Small intestine (tissue), 7 donors: ENCODE data around the gene RASA2. TPM values are rescaled to one million over a fixed set of nuclear protein-coding genes. Genes with fewer than 3 reads are reported as not detected.

Experiments used
- DNase-seq, 2 donors: peaks; one replicate each; pipeline versions ENCODE4 v3.0.0 to v3.0.0-alpha.2; 2013
- FAIRE-seq: peaks from 2 replicates; lab custom pipeline; 2012; peaks lifted over from hg19 to GRCh38; lab: Jason Lieb, UNC
- H3K27ac ChIP-seq, 3 donors: one replicate each; pipeline ENCODE4 v1.5.1; 2013; ENCODE audit warnings: low read length in 2 of 3, mild to moderate bottlenecking in 2 of 3, control low read depth in 1 of 3, inconsistent platforms in 1 of 3, low read depth in 1 of 3, moderate library complexity in 1 of 3
- H3K27me3 ChIP-seq, 3 donors: one replicate each; pipeline ENCODE4 v1.6.1; 2013; ENCODE audit warnings: low read length in 3 of 3, inconsistent platforms in 1 of 3; ENCODE audit not compliant: control insufficient read depth in 3 of 3, insufficient read depth in 3 of 3
- H3K36me3 ChIP-seq, 3 donors: one replicate each; pipeline ENCODE4 v1.6.1; 2013; ENCODE audit warnings: low read length in 3 of 3, inconsistent platforms in 1 of 3, low read depth in 1 of 3, mild to moderate bottlenecking in 1 of 3, moderate library complexity in 1 of 3; ENCODE audit not compliant: control insufficient read depth in 3 of 3, insufficient read depth in 2 of 3
- H3K4me1 ChIP-seq, 3 donors: one replicate each; pipeline ENCODE4 v1.6.1; 2013; ENCODE audit warnings: low read length in 2 of 3, inconsistent platforms in 1 of 3, low read depth in 1 of 3, mild to moderate bottlenecking in 1 of 3, moderate library complexity in 1 of 3; ENCODE audit not compliant: control insufficient read depth in 3 of 3, insufficient read depth in 2 of 3
- H3K4me3 ChIP-seq, 3 donors: one replicate each; pipeline ENCODE4 v1.5.1; 2013; ENCODE audit warnings: low read length in 3 of 3, control low read depth in 1 of 3, inconsistent platforms in 1 of 3, low read depth in 1 of 3, mild to moderate bottlenecking in 1 of 3, moderate library complexity in 1 of 3
- H3K9me3 ChIP-seq, 2 donors: one replicate each; pipeline ENCODE4 v1.6.1; 2013; ENCODE audit warnings: low read depth in 1 of 2, low read length in 1 of 2; ENCODE audit not compliant: control insufficient read depth in 2 of 2, insufficient read depth in 1 of 2
- WGBS, 3 donors: extraction: QIAGEN DNeasy Blood & Tissue Kit; methylation state at CpG; one replicate each; pipeline ENCODE4 v1.1.7; 2013; 5-methylcytosine and 5-hydroxymethylcytosine counted together
- polyA plus RNA-seq, 4 donors: library from polyadenylated mRNA; stranded (reverse) in 3 of 4; unstranded in 1 of 4; fragments of 200-250 nt in 3 of 4; fragments of 120-200 nt in 1 of 4; gene quantifications; one replicate each; pipeline versions ENCODE4 v1.2.1 to v1.2.3, GENCODE V29; 2013
- donor health status: healthy with polysubstance abuse.
- donor health status: control.
- donor health status: control.
- donor health status: Bipolar disorder and iron deficiency.
- donor health status: healthy.

RASA2 gene
- polyA plus RNA-seq, 4 donors = 3.8 to 17.1 (median 4.4) TPM

- no peak overlapping the region for H3K27ac ChIP-seq
- H3K4me1 ChIP-seq = no peaks in the 10 kb centered on the region
- peaks cover 0 to 18% (median 0%) of the 10 kb centered on the region in 3 donors for H3K27me3 ChIP-seq
- no peaks in the 10 kb centered on the region for H3K36me3 ChIP-seq
- no peak for FAIRE-seq
- WGBS, 3 donors = 64 to 69% (median 67%) methylated on average over 4 of the region's 4 CpGs
- no peak overlapping the region for H3K4me3 ChIP-seq
- no peak for DNase-seq
- H3K9me3 ChIP-seq = peaks cover 0 to 10% of the 10 kb centered on the region in 2 donors
These were observed 167.0 kb downstream of the RASA2 start for GRCh38 chr3:141653847-141654246.

- Histone ChIP-seq H3K27me3 (peaks cover 0 to 30% (median 0%) of the 10 kb centered on the region in 3 donors), H3K9me3 (peaks cover 0 to 10% of the 10 kb centered on the region in 2 donors), H3K36me3 (no peaks in the 10 kb centered on the region), H3K4me3 (no peak overlapping the region), H3K4me1 (peaks cover 0 to 5% (median 0%) of the 10 kb centered on the region in 3 donors), H3K27ac (no peak overlapping the region)
- 89 to 91% (median 89%) methylated on average over 4 of the region's 4 CpGs for WGBS, 3 donors
- FAIRE-seq (no peak), DNase-seq (no peak)
These were observed 169.0 kb downstream of the RASA2 start for GRCh38 chr3:141655801-141656200.

GRCh38 chr3:141656771-141657170 is 169.9 kb downstream of the RASA2 start:
- FAIRE-seq (no peak), DNase-seq (no peak)
- Histone ChIP-seq H3K4me1 (peaks cover 0 to 5% (median 0%) of the 10 kb centered on the region in 3 donors), H3K4me3 (no peak overlapping the region), H3K27ac (no peak overlapping the region), H3K36me3 (no peaks in the 10 kb centered on the region), H3K9me3 (peaks cover 0 to 10% of the 10 kb centered on the region in 2 donors), H3K27me3 (peaks cover 0 to 33% (median 0%) of the 10 kb centered on the region in 3 donors)
- 73 to 86% (median 74%) methylated on average over 4 of the region's 4 CpGs for WGBS, 3 donors

GRCh38 chr3:141657516-141657915 is 170.7 kb downstream of the RASA2 start:
- H3K27ac ChIP-seq = no peak overlapping the region
- peaks cover 0 to 10% of the 10 kb centered on the region in 2 donors for H3K9me3 ChIP-seq
- peaks cover 0 to 5% (median 0%) of the 10 kb centered on the region in 3 donors for H3K4me1 ChIP-seq
- peaks cover 0 to 33% (median 0%) of the 10 kb centered on the region in 3 donors for H3K27me3 ChIP-seq
- no peak overlapping the region for H3K4me3 ChIP-seq
- no peak for DNase-seq
- no peak for FAIRE-seq
- no peaks in the 10 kb centered on the region for H3K36me3 ChIP-seq

GRCh38 chr3:141659821-141660613 is 173.2 kb downstream of the RASA2 start:
- Histone ChIP-seq H3K4me1 (peaks cover 0 to 5% (median 0%) of the 10 kb centered on the region in 3 donors), H3K36me3 (no peaks in the 10 kb centered on the region), H3K27me3 (peaks cover 0 to 33% (median 0%) of the 10 kb centered on the region in 3 donors), H3K27ac (no peak overlapping the region), H3K9me3 (peaks cover 0 to 10% of the 10 kb centered on the region in 2 donors), H3K4me3 (peak overlapping the region in 2 of 3 donors; percentile 44 to 57)
- peak; percentile 40 to 64 for DNase-seq
- no peak for FAIRE-seq
- WGBS, 3 donors = 2 to 3% (median 3%) methylated on average over 55 to 64 of the region's 64 CpGs

- peaks cover 0 to 10% of the 10 kb centered on the region in 2 donors for H3K9me3 ChIP-seq
- H3K27ac ChIP-seq = no peak overlapping the region
- DNase-seq = peak in 1 of 2 donors; percentile 24
- H3K4me3 ChIP-seq = peak overlapping the region in 2 of 3 donors; percentile 44 to 57
- H3K4me1 ChIP-seq = peaks cover 0 to 5% (median 0%) of the 10 kb centered on the region in 3 donors
- 6 to 30% (median 29%) methylated on average over 9 of the region's 9 CpGs for WGBS, 3 donors
- no peaks in the 10 kb centered on the region for H3K36me3 ChIP-seq
- peaks cover 0 to 33% (median 0%) of the 10 kb centered on the region in 3 donors for H3K27me3 ChIP-seq
- no peak for FAIRE-seq
These were observed 173.8 kb downstream of the RASA2 start for GRCh38 chr3:141660614-141660947.

- Histone ChIP-seq H3K36me3 (no peaks in the 10 kb centered on the region), H3K27ac (no peak overlapping the region), H3K9me3 (peaks cover 0 to 10% of the 10 kb centered on the region in 2 donors), H3K27me3 (peaks cover 0 to 33% (median 0%) of the 10 kb centered on the region in 3 donors), H3K4me1 (peaks cover 0 to 5% (median 0%) of the 10 kb centered on the region in 3 donors), H3K4me3 (no peak overlapping the region)
- FAIRE-seq = no peak
- DNase-seq = no peak
- 82 to 89% (median 87%) methylated on average over 11 of the region's 11 CpGs for WGBS, 3 donors
These were observed 174.7 kb downstream of the RASA2 start for GRCh38 chr3:141661229-141662196.

- WGBS, 3 donors = 60 to 77% (median 71%) methylated on average over 8 of the region's 8 CpGs
- Histone ChIP-seq H3K9me3 (peaks cover 0 to 10% of the 10 kb centered on the region in 2 donors), H3K4me3 (no peak overlapping the region), H3K4me1 (peaks cover 0 to 5% (median 0%) of the 10 kb centered on the region in 3 donors), H3K36me3 (no peaks in the 10 kb centered on the region), H3K27ac (no peak overlapping the region), H3K27me3 (peaks cover 0 to 13% (median 0%) of the 10 kb centered on the region in 3 donors)
- DNase-seq = no peak
- no peak for FAIRE-seq
These were observed 177.2 kb downstream of the RASA2 start for GRCh38 chr3:141663993-141664392.
